ENCODE data around the gene SLC10A4.
"Not testable (repeated sequence)": the region's sequence is repeated elsewhere in the genome, so short reads cannot be mapped to it uniquely, and the experiment has no call there.

SLC10A4 gene

GRCh38 chr4:48483006-48483776 lies at the start of gene SLC10A4:
Gene SLC10A4 (plus strand): TSS chr4:48483343. CDS start chr4:48483562, 219 bp downstream.
- no peak for DNase-seq (ENCODE audit: low read depth in 2 of 3, low spot score in 2 of 3)

- no peak for DNase-seq (ENCODE audit: low read depth in 2 of 3, low spot score in 2 of 3)
These were observed 46.8 kb upstream of the SLC10A4 start for GRCh38 chr4:48436318-48436717.

- no peak for DNase-seq (ENCODE audit: low read depth in 2 of 3, low spot score in 2 of 3)
These were observed 43.2 kb upstream of the SLC10A4 start for GRCh38 chr4:48439988-48440387.

GRCh38 chr4:48440914-48441313 lies 42.2 kb upstream of the SLC10A4 start:
- not testable (repeated sequence) for DNase-seq (ENCODE audit: low read depth in 2 of 3, low spot score in 2 of 3)

GRCh38 chr4:48445704-48446103 lies 37.4 kb upstream of the SLC10A4 start:
- no peak for DNase-seq (ENCODE audit: low read depth in 2 of 3, low spot score in 2 of 3)

- DNase-seq (ENCODE audit: low read depth in 2 of 3, low spot score in 2 of 3), result no peak
These were observed 36.5 kb upstream of the SLC10A4 start for GRCh38 chr4:48446642-48447041.

- no peak for DNase-seq (ENCODE audit: low read depth in 2 of 3, low spot score in 2 of 3)
These were observed 34.0 kb upstream of the SLC10A4 start for GRCh38 chr4:48449151-48449550.

- DNase-seq (ENCODE audit: low read depth in 2 of 3, low spot score in 2 of 3), result no peak
These were observed 32.4 kb upstream of the SLC10A4 start for GRCh38 chr4:48450740-48451139.

- not testable (repeated sequence) for DNase-seq (ENCODE audit: low read depth in 2 of 3, low spot score in 2 of 3)
These were observed 31.5 kb upstream of the SLC10A4 start for GRCh38 chr4:48451656-48452055.

- DNase-seq (ENCODE audit: low read depth in 2 of 3, low spot score in 2 of 3), result no peak
These were observed 28.6 kb upstream of the SLC10A4 start for GRCh38 chr4:48454591-48454990.

GRCh38 chr4:48461000-48461399 lies 22.1 kb upstream of the SLC10A4 start:
- no peak for DNase-seq (ENCODE audit: low read depth in 2 of 3, low spot score in 2 of 3)

- DNase-seq (ENCODE audit: low read depth in 2 of 3, low spot score in 2 of 3), result no peak
These were observed 20.8 kb upstream of the SLC10A4 start for GRCh38 chr4:48462363-48462762.

- DNase-seq (ENCODE audit: low read depth in 2 of 3, low spot score in 2 of 3), result no peak
These were observed 15.7 kb upstream of the SLC10A4 start for GRCh38 chr4:48467442-48467841.

GRCh38 chr4:48467891-48468290 lies 15.3 kb upstream of the SLC10A4 start:
- DNase-seq (ENCODE audit: low read depth in 2 of 3, low spot score in 2 of 3), result no peak

- DNase-seq (ENCODE audit: low read depth in 2 of 3, low spot score in 2 of 3), result no peak
These were observed 13.0 kb upstream of the SLC10A4 start for GRCh38 chr4:48470137-48470536.

GRCh38 chr4:48470570-48470969 lies 12.6 kb upstream of the SLC10A4 start:
- DNase-seq (ENCODE audit: low read depth in 2 of 3, low spot score in 2 of 3), result no peak

- no peak for DNase-seq (ENCODE audit: low read depth in 2 of 3, low spot score in 2 of 3)
These were observed 10.3 kb upstream of the SLC10A4 start for GRCh38 chr4:48472794-48473193.

- DNase-seq (ENCODE audit: low read depth in 2 of 3, low spot score in 2 of 3), result no peak
These were observed 7.4 kb upstream of the SLC10A4 start for GRCh38 chr4:48475770-48476169.

GRCh38 chr4:48478273-48478672 lies 4.9 kb upstream of the SLC10A4 start:
- DNase-seq (ENCODE audit: low read depth in 2 of 3, low spot score in 2 of 3), result no peak

GRCh38 chr4:48481581-48481980 lies 1.6 kb upstream of the SLC10A4 start:
- DNase-seq (ENCODE audit: low read depth in 2 of 3, low spot score in 2 of 3), result no peak

- DNase-seq (ENCODE audit: low read depth in 2 of 3, low spot score in 2 of 3), result no peak
These were observed 792 bp downstream of the SLC10A4 start for GRCh38 chr4:48483777-48484493.

GRCh38 chr4:48484494-48485168 lies 1.5 kb downstream of the SLC10A4 start:
- no peak for DNase-seq (ENCODE audit: low read depth in 2 of 3, low spot score in 2 of 3)
